GM18511 (cell line): ENCODE measurements around the gene SAG.

Experiments
- ATAC-seq: cut with Tn5 transposase; IDR thresholded peaks from one replicate; pipeline ENCODE4 v1.9.1; 2021; ENCODE audit warnings: mild to moderate bottlenecking, moderate library complexity; ENCODE audit not compliant: unreplicated experiment

Gene SAG

GRCh38 chr2:233287871-233288270 lies 19.7 kb upstream of the SAG start:
- no peak for ATAC-seq

GRCh38 chr2:233288663-233289062 lies 19.0 kb upstream of the SAG start:
- no peak for ATAC-seq

- no peak for ATAC-seq
These were observed 18.0 kb upstream of the SAG start for GRCh38 chr2:233289648-233290047.

- no peak for ATAC-seq
These were observed 17.4 kb upstream of the SAG start for GRCh38 chr2:233290051-233290845.

GRCh38 chr2:233295891-233296290 lies 11.7 kb upstream of the SAG start:
- no peak for ATAC-seq

GRCh38 chr2:233297076-233297475 lies 10.5 kb upstream of the SAG start:
- ATAC-seq = no peak

- no peak for ATAC-seq
These were observed 7.2 kb upstream of the SAG start for GRCh38 chr2:233300401-233300800.

GRCh38 chr2:233301248-233301647 lies 6.4 kb upstream of the SAG start:
- no peak for ATAC-seq

GRCh38 chr2:233301811-233302210 lies 5.8 kb upstream of the SAG start:
- no peak for ATAC-seq

- no peak for ATAC-seq
These were observed 4.4 kb upstream of the SAG start for GRCh38 chr2:233303252-233303651.

- no peak for ATAC-seq
These were observed 3.8 kb downstream of the SAG start for GRCh38 chr2:233311241-233311926.

GRCh38 chr2:233312874-233313273 lies 5.3 kb downstream of the SAG start:
- no peak for ATAC-seq

- ATAC-seq = no peak
These were observed 6.7 kb downstream of the SAG start for GRCh38 chr2:233314180-233314925.

- no peak for ATAC-seq
These were observed 9.8 kb downstream of the SAG start for GRCh38 chr2:233317196-233317943.

GRCh38 chr2:233319256-233319655 lies 11.6 kb downstream of the SAG start:
- no peak for ATAC-seq

- no peak for ATAC-seq
These were observed 12.9 kb downstream of the SAG start for GRCh38 chr2:233320470-233320869.

- ATAC-seq = no peak
These were observed 13.6 kb downstream of the SAG start for GRCh38 chr2:233321166-233321565.

- no peak for ATAC-seq
These were observed 16.2 kb downstream of the SAG start for GRCh38 chr2:233323851-233324250.

GRCh38 chr2:233325256-233325655 lies 17.6 kb downstream of the SAG start:
- ATAC-seq = no peak

GRCh38 chr2:233325814-233326213 lies 18.2 kb downstream of the SAG start:
- no peak for ATAC-seq

GRCh38 chr2:233326500-233326899 lies 18.9 kb downstream of the SAG start:
- ATAC-seq = no peak
